ENCODE measurements around the gene STRA6.

The STRA6 gene

DNA sequence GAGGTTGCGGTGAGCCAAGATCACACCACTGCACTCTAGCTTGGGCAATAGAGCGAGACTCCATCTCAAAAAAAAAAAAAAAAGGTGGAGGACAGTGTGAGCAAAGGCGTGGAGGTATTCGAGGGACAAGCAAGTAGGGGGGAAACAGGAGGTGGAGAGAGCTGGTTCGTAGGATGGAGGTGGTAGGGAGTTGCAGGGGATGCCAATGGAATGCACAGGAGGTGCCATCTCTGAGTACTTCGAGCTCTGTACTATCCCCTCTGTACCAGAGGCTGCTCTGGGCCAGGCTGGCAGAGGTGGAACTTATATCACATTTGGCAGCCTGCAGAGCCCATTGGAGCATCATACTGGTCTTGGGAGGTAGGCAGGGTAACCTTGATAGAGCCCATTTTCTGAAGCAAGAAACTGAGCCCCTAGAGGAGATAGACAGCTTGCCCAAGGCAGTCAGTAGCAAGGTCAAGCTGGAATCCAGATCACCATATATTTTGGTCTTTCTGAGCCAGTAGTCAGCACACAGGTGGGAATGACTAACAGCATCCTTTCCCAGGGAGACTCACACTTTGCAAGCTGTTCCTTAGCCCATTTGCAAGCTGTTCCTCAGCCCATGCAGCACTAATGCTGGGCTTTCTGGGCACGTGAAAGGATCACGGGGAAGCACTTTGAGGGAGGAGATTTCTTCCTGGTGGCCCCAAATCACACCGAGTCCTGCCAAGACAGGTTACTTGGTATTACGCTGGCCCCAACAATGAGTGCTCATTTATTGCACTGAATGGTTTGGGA, 24.4 kb upstream of the STRA6 start:
- DNase-seq (ENCODE audit: low read depth): no peak

DNA sequence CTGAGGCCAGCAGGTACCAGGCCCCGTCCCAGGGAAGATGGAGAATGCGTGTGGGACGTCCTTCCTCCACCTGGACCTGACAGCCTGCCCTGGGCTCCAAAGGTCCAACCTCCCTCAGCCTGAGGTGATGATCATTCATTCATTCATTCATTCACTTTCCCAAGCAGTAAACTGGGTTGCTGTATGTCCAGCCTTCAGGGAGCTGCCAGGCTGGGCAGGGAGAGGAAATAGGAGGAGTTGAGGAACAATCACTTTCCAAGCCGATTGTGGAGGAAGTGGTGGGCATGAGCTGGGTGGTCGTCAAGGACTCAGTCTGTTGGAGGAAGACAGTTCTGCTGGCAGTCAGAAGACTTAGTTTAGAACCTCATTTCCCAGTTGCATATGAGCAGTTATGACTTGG, 23.3 kb upstream of the STRA6 start:
- DNase-seq (ENCODE audit: low read depth): no peak

DNA sequence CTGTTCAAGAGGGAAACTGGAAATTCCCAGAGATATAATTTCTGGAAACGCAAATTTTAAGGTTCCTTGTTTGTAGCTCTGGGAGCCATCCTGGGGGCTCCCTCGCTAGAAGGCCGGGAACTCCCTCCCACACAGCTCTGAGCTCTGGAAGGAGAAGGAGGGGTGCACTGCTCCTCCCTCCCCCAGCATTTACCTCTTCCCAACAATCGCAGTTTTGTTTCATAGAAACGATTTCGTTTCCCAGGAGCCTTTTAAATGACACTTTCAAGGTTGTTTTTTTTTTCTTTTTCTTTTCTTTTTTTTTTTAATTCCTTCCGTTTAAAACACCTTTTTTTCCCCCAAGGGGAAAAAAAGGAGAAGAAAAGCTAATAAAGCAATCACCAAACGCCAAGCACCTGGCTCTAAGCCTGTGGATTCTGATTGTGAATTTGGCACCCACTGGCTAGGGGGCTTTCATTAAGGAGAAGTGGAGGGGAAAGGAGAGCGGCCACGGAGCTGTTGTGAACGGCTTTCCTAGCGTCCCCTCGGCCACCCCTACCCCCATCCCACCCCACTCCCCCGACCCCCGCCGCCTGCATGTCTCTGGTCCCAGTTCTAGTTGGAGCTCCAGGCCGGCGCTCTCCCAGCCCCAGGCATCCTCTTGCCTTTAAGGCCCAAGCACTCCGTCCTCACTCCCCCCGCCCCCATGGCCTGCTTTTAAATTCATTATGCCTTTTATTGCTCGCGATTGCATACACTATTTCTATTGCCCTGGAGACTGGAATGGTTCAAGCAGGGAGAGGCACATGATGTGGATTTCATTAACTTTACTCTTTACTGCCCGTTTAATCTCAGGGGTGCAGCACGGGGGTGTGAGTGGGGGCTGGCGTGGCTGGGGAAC, 19.9 kb upstream of the STRA6 start:
- no peak for DNase-seq (ENCODE audit: low read depth)

DNA sequence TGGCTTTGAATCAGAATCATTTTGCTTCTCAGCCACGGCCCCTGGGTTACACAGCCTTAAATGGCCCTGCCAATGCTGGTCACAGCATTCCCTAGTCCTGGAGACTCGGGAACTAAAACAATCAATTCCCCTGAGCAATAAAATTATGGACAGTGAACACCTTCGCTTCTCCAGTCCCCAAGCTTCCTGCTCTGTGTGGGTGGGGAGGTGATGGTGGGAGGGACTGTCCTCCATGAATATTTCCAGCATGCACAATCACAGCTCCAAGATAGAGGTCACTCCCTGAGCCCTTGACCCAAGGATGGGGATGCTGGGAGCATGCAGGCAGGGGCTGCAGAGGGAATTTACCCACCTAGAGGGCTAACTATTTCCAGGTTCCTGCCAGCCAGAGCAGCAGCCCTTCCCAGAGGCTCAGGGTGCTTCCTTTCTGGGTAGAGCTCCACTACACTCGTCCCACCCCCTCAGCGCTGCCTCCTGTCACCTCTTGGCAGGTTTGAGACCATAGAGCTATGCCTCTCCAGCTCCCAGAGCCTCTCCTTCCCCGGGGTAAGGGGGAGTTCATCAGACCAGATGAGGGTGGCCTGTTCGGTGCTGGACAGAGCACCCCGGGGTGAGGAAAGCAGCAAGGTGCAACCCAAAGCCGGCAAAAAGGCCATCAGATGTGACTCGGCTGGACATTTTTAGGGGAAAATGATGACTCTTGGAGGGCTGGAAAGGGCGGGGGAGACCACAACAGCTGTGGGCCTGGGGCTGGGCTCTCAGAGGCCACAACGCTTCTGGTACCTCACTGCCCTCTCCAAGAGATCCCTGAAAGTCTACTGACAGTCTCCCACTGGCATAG, 19.0 kb upstream of the STRA6 start:
- no peak for DNase-seq (ENCODE audit: low read depth)

DNA sequence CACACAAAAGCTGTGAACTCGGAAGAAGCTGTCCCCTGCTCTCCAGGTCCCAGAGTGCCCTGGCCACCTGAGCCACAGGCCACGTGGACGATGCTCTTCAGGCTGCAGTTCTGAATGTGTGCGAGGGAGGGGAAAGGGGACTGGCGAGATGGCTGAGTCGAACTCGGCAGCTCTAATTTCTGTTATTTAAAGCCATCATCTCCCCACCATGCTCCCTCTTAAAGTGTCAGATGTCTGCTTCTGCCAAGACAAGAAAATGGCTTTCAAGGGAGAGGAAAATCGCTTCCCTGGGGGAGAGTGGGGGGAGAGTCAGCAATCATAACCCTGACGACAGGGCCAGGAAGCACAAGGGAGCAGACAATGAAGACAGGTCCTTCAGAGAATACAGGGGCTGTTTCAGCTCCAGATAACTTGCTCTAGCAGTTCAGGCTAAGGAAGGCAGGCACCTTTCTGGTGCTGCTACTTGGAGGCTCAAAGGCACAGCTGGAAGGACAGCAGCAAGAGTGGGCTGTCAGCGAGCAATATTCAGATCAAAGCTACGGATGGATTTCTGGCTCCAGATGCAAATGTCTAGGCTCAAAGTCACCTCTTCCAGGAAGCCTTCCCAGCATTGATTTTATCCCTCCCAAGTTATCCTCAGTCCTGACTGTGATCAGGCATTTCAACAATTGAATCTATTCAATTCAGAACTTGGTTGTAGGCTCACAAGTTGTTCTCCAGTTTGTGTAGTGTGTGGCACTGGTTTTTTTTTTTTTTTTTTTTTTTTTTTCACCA, 18.1 kb upstream of the STRA6 start:
- no peak for DNase-seq (ENCODE audit: low read depth)

DNA sequence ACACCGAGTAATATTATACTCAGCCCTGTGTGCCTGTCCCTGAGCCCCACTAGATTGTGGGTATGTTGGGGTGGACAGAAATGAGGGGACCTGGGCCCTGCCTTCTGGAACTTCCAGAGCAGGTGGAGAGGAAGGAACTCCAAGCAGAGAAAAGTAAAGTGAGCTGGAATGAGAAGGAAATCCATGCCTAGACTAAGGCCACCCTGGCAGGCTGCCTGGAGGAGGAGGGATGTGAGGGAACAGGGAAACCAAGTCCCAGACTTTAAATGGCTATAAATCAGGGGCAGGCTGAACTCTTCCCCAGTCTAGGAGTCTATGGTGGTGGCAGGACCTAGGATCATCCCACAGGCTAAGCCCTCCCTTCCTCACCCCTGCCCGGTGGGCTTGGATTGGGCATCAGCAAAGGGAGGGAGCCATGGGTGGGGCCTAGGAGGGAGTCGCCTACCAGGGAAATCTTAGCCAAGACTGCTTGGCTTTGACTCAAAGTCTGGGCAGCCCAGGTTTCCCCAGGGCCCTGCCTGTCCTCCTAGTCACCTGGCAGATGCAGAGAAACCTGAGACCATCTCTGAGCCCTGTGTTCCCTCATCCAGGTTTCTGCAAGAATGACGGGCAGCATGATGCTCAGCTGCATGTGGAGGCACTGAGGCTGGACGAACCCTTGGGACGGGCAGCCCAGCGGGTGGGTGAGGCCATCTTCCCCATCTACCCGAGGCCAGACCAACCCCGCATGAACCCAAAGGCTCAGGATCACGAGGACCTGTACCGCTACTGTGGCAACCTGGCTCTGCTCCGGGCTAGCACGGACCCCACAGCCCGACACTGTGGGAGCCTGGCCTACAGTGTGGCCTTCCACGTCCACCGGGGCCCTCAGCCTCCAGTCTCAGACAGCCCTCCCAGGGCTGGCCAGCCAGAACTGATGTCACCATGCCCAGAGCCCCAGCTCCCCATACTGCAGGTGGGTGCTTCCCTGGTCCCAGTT, 15.6 kb upstream of the STRA6 start:
- DNase-seq (ENCODE audit: low read depth): no peak

DNA sequence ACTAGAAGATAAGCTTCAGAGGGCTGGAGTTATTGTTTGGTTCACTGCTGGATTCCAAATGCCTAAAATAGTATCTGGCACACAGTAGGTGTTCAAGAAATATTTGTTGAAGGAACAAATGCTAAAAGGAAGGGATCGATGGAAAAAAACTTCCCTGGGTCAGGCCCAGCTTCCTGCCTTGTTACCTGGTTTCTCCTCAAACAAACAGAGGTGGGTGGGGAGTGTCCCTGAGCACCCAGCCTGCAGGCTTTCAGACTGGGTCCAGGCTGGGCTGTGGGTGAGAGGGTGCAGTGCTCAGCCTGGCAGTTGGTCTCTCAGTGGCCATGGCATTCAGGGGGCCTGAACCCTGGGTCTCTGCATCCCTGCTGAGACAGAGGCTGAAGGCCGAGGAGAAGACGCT, 14.4 kb upstream of the STRA6 start:
- no peak for DNase-seq (ENCODE audit: low read depth)

DNA sequence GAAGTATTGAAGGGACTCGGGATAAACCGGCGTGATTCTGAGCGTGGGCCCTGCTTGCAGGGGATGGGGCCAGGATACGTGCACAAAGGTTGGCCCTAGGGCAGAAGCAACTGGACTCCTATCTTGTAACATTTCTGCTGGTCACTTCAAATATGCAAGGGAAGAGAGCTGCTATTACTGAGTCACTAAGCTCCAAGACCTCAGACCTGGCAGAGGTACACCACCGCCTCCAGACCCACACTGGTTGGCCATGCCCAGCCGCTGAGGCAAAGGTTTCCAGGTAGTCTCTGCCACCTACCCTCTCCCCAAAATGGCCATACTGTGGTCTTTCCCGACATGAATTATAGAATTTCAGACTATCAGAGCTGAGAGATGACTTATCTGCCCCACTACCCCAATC, 13.4 kb upstream of the STRA6 start:
- no peak for DNase-seq (ENCODE audit: low read depth)

DNA sequence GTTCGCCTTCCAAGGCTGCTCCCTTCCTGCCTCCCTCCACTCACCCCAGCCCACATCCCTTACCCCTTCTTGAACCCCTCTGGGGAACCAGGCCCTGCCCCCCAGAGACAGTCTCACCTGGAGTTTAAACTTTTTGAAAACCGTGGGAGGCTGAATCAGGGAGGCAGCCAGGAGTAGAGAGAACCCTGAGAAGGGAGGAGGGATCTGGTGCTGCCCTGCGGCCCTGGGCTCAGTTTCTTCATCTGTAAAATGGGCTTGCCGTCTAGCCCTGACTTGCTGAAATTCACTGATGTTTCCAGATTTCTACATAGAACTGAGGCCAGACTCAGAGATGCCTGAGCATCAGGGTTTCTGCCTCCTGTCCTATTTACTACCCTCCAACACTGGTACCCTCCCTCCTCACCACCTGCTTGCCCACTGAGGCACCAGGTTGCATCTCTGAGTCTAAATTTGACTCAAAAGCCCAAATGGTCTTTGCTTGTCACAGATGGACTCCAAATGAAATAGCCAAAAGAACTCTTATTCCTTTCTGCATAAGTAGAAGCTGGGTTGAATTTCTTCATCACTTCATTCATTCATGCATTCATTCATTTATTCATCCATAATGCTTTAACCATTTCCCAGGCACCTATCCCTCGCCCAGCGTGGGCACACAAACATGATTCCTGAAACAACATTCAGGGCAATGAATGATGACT, 11.9 kb upstream of the STRA6 start:
- DNase-seq (ENCODE audit: low read depth): no peak

DNA sequence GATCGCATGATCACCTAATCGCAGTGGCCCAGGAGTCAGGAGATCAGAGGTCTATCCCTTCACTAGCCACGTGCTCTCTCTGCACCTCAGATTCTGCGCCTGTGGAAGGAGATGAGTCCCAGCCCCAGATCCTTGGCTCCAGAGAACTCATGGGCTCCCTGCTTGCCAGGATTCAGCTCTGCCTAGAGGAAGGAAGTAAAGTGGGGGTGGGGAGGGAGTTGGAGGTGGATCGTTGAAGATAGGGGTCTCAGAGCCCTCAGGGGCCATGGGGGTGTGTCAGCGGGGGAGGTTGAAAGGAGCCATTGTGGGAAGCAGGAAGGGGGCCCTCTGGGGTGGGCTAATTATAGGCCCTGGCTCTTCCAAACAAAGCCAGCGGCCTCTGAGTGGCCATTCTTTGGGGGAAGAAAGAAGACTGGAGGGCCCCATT, 11.3 kb upstream of the STRA6 start:
- DNase-seq (ENCODE audit: low read depth): no peak

DNA sequence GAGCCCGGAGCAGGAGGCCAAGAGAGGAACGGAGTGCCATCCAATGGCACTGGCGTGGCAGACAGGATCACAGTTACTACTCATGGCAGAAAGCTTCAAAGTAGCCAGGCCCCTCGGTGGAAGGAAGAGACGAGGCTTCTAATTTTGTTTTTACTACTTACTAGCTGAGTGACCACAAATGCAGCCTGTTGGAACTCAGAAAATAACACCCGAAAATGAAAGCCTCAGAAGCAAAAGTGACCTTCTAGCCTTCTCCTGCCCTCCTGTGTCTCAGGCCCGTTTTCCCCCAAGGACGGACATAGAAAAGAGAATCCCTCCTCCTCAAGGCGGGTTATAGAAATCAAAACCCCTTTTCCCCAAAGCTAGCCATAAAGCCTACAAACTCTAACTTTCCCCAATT, 9.9 kb upstream of the STRA6 start:
- no peak for DNase-seq (ENCODE audit: low read depth)

DNA sequence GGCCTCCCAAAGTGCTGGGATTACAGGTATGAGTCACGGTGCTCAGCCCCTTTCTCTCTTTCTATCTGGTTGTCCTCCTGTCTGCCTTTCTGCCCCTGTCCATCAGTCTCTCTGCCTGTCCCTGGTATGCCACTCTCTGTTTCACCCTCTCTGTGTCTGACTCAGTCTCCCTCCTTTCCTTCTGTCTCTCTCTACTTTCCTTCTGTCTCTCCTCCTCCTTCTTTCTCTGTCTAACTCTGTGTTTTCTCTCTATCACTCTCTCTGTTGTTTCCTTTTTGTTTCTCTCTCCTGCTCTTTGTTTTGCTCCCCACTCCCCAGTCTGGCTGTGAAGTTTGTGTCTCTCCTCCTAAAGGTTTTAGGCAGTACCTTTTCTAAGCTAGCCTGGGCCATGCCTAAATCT, 9.1 kb upstream of the STRA6 start:
- no peak for DNase-seq (ENCODE audit: low read depth)

DNA sequence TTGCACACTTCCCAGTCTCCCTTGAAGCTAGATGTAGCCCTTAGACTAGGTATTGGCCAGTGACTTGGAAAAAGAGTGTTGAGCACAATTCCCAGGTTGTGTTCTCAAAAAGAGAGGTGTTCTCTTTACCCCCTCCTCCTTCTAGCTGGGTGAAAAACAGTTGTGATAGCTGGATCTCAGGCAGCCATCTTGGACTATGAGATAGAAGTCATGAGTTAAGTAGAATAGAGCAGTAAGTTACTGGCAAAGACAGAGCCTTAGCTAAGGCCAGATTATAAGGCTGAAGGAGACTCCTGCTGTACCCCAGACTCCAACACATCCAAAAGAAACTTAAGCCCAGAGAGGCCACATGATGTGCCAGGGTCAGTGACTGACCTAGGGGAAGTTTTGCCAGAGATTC, 8.1 kb upstream of the STRA6 start:
- DNase-seq (ENCODE audit: low read depth): no peak

DNA sequence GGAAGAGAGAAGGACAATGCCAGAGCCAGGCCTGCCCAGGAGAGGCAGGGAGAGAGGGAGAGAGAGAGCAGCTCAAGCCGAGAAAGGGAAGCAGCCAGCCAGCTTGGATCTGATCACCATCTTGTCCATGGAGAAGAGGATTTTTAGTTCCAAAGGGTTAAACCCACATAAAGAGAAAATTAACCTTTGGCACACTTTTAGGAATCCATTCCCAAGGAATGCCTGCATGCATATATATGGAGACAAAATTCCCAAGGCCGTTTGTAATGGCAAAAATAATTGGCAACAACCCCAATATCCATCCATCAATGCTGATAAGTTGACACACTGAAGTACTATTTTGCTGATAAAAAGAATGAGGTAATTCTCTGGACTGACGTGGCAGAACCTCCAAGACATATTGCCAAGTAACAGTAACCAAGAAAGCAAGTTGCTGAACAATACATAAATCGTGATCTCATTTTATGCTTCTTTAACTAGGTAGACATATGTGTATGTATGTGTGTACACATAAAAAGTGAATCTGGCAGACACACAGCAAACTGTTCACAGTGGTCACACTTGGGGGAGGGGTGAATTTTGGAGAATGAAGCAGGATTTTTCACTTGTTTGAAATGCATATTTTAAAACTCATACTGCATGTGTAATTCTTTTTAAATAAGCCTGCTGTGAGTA, 7.5 kb upstream of the STRA6 start:
- no peak for DNase-seq (ENCODE audit: low read depth)

DNA sequence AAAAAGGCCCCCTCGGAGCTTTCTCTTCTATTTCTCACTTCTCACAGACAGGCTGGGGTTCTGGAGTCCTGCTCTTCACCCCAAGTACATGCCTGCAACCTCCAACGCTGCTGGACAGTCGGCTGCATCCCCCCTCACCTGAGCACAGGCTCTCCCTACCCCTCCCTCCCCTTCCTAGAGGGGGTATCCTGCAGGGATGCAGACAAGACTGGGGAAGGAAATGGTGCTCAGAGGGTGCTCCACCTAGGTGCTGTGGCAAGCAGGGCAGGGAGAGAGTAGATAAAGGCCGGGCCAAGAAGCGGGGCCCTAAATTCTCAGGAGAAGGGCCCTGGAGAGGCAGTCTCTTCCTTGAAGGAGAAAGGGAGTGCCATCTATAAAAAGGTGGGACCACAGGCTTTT, 7.0 kb upstream of the STRA6 start:
- no peak for DNase-seq (ENCODE audit: low read depth)

DNA sequence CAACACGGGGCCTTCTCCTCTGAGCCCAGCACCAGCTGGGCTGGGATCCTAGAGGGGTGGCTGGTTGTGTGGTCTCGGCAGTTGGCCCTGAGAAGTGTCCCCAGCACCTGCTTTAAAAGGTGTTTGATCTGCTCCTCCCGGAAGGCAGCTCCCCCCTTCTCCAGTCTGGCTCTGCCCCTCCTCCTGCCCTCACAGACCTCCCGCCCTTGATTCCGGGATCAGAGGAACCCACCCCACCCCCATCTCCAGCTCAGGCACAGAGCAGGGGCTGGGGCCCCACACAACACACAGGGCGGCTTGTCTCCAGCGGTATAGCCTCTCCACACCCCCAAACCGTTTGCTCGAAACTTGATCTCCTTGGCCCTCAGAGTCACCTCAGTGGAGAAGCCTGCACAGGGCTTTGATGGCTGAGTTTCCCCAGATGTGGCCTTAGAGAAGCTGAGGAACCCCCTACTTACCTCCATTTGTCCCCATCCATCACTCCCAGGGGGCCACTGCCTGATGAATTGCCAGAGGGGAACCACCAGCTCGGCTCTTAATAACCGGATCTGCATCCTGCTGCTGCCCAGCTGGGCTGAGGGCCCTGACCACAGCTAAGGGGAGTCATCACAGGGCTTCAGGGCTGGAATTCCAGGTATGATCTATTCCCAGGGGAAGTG, 6.4 kb upstream of the STRA6 start:
- no peak for DNase-seq (ENCODE audit: low read depth)

DNA sequence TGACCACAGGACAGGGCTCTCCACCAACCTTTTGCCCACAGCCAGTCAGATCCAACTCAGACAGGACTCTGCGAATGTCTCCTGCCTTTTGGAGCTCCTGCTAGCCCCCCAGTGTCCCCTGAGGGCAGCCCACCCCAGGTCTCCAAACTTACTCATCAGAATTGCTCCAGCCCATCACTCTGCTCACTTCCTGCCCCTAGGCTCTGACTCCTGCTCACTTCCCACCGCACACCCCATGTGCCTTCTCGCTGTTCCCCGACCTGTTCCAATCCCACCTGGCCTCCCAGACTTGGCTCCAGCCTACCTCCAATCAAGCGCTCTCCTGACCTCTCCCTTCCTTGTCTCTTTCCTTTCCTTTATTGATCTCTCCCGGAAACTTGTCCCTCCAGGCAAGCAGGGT, 5.9 kb upstream of the STRA6 start:
- DNase-seq (ENCODE audit: low read depth): no peak

DNA sequence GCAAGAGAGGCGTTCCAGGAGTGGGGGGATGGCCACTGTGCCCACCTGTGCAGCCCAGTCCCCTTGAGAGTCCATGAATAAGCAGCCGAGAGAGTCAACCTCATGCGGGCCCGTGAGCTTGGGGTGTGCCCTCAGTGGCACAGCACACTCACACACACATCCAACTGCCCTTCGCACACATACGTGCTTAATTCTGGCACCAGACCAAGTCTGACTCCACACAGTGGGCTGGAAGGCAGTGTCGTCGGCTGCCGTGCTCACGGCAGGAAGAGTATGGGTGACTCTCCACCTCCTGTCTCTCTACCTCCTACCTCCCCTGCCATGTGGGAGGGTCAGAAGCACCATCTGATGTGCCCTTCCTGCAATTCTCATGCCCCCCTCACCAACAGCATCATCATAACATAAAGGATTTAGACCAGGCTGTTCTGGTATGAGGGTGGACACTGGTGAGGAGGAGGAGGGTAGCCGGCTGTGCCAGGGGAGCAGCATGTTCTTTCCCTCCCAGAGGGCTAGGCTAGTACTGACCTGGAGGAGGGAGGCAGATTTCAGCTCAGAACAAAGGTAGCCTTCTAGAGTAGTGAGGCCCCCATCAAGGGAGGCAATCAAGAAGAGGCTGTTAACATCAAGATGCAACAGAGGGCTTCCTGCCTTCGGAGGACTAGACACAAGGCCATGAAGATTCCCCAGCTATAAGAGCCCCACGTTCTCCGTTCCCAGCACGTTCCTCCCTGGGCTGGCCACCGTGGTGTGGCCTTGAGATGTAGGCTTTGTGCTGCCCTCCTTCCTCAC, 5.3 kb upstream of the STRA6 start:
- no peak for DNase-seq (ENCODE audit: low read depth)
